Measurements from ENCODE around the gene HHATL. TPM values are rescaled to one million over a fixed set of nuclear protein-coding genes. Genes with fewer than 3 reads are reported as not detected.

HHATL gene
- total and polyA plus RNA-seq, 4 donors: 0.17 TPM; not detected in 3

DNA sequence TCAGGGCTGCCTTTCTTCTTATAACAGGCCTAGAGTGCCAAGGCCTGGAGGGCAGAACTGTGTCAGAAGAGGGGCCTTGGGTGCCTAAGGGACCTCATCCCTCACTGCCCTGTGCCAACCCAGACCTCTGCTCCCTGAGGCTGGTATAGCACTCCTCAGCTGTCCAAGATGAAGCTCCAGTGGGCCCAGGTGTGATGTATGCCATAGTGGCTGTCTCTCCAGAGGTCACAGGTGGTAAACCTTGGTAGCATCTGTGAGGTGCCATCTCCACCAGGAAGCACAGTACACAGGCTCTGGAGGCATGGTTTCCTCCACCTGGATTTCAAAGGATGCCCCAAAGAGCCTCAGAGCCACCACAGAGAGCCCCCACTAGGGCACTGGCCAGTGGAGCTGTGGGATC is 29.5 kb downstream of the HHATL start (continued):
- TF ChIP-seq, protein P1, sequence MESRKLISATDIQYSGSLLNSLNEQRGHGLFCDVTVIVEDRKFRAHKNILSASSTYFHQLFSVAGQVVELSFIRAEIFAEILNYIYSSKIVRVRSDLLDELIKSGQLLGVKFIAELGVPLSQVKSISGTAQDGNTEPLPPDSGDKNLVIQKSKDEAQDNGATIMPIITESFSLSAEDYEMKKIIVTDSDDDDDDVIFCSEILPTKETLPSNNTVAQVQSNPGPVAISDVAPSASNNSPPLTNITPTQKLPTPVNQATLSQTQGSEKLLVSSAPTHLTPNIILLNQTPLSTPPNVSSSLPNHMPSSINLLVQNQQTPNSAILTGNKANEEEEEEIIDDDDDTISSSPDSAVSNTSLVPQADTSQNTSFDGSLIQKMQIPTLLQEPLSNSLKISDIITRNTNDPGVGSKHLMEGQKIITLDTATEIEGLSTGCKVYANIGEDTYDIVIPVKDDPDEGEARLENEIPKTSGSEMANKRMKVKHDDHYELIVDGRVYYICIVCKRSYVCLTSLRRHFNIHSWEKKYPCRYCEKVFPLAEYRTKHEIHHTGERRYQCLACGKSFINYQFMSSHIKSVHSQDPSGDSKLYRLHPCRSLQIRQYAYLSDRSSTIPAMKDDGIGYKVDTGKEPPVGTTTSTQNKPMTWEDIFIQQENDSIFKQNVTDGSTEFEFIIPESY (IDR thresholded peaks at IDR 0.05): no peak
- TF ChIP-seq HNF4A (conservative IDR thresholded peaks at IDR 0.05): no peak
- no peak for TF ChIP-seq FOXA1 (IDR thresholded peaks at IDR 0.05)
- TF ChIP-seq, protein P2, sequence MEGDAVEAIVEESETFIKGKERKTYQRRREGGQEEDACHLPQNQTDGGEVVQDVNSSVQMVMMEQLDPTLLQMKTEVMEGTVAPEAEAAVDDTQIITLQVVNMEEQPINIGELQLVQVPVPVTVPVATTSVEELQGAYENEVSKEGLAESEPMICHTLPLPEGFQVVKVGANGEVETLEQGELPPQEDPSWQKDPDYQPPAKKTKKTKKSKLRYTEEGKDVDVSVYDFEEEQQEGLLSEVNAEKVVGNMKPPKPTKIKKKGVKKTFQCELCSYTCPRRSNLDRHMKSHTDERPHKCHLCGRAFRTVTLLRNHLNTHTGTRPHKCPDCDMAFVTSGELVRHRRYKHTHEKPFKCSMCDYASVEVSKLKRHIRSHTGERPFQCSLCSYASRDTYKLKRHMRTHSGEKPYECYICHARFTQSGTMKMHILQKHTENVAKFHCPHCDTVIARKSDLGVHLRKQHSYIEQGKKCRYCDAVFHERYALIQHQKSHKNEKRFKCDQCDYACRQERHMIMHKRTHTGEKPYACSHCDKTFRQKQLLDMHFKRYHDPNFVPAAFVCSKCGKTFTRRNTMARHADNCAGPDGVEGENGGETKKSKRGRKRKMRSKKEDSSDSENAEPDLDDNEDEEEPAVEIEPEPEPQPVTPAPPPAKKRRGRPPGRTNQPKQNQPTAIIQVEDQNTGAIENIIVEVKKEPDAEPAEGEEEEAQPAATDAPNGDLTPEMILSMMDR (IDR thresholded peaks at IDR 0.05; ENCODE audit: low read depth, low read length, missing input control): no peak

DNA sequence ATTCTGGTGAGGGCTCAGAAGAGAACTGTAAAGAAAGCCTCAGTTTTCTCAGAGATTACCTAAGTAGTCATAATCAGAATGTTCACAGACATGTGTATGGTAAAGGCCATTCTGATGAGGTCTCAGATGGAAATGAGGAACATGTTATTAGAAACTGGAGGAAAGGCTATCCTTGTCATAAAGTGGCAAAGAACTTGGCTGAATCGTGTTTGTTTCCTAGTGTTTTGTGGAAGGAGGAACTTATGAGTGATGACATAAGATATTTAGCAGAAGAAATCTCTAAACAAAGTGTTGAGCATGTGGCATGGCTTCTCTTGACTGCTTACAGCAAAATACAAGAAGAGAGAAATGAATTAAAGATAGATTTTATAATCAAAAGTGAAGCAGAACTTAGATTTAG is 30.1 kb downstream of the HHATL start:
- H3K4me3 ChIP-seq (ENCODE audit: low read depth in 1 of 3, low read length in 3 of 3): no peak overlapping the region
- no peak overlapping the region for H3K9ac ChIP-seq (ENCODE audit: low read depth in 1 of 2, low read length in 2 of 2)
- TF ChIP-seq, protein P3, sequence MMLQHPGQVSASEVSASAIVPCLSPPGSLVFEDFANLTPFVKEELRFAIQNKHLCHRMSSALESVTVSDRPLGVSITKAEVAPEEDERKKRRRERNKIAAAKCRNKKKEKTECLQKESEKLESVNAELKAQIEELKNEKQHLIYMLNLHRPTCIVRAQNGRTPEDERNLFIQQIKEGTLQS (IDR thresholded peaks at IDR 0.05): no peak
- TF ChIP-seq, protein P4, sequence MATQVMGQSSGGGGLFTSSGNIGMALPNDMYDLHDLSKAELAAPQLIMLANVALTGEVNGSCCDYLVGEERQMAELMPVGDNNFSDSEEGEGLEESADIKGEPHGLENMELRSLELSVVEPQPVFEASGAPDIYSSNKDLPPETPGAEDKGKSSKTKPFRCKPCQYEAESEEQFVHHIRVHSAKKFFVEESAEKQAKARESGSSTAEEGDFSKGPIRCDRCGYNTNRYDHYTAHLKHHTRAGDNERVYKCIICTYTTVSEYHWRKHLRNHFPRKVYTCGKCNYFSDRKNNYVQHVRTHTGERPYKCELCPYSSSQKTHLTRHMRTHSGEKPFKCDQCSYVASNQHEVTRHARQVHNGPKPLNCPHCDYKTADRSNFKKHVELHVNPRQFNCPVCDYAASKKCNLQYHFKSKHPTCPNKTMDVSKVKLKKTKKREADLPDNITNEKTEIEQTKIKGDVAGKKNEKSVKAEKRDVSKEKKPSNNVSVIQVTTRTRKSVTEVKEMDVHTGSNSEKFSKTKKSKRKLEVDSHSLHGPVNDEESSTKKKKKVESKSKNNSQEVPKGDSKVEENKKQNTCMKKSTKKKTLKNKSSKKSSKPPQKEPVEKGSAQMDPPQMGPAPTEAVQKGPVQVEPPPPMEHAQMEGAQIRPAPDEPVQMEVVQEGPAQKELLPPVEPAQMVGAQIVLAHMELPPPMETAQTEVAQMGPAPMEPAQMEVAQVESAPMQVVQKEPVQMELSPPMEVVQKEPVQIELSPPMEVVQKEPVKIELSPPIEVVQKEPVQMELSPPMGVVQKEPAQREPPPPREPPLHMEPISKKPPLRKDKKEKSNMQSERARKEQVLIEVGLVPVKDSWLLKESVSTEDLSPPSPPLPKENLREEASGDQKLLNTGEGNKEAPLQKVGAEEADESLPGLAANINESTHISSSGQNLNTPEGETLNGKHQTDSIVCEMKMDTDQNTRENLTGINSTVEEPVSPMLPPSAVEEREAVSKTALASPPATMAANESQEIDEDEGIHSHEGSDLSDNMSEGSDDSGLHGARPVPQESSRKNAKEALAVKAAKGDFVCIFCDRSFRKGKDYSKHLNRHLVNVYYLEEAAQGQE (IDR thresholded peaks at IDR 0.05): no peak
- no peak for TF ChIP-seq FOXA1 (IDR thresholded peaks at IDR 0.05)
- TF ChIP-seq, protein P2 (IDR thresholded peaks at IDR 0.05; ENCODE audit: low read depth, low read length, missing input control): no peak
- TF ChIP-seq, protein P5, sequence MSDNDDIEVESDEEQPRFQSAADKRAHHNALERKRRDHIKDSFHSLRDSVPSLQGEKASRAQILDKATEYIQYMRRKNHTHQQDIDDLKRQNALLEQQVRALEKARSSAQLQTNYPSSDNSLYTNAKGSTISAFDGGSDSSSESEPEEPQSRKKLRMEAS (IDR thresholded peaks at IDR 0.05): no peak
- no peak for TF ChIP-seq FOXA2 (IDR thresholded peaks at IDR 0.05)
- TF ChIP-seq SP1 (IDR thresholded peaks at IDR 0.05): no peak
- no peak for TF ChIP-seq NR2F2 (IDR thresholded peaks at IDR 0.05)
- no peak overlapping the region for H3K27ac ChIP-seq (ENCODE audit: low read depth in 1 of 2, low read length in 2 of 2)
- no peak for DNase-seq (ENCODE audit: low spot score)
- H3K36me3 ChIP-seq (ENCODE audit: control insufficient read depth in 4 of 4, insufficient read depth in 3 of 4, low read depth in 1 of 4, low read length in 3 of 4): no peaks in the 10 kb centered on the region
- no peaks in the 10 kb centered on the region for H3K4me1 ChIP-seq (ENCODE audit: control insufficient read depth in 4 of 4, insufficient read depth in 4 of 4, low read length in 3 of 4)
- H3K27me3 ChIP-seq (ENCODE audit: control insufficient read depth in 4 of 4, insufficient read depth in 4 of 4, low read length in 3 of 4): no peaks in the 10 kb centered on the region
- peaks cover 0 to 3% (median 1%) of the 10 kb centered on the region in 4 donors for H3K9me3 ChIP-seq (ENCODE audit: control insufficient read depth in 4 of 4, low read length in 3 of 4)
- 51% methylated on average over 1 of the region's 1 CpG for WGBS

All from liver (tissue), 9 donors.